Endothelial cell of coronary artery (primary cell): ENCODE measurements around the gene KIF16B. TPM values are rescaled to one million over a fixed set of nuclear protein-coding genes. Genes with fewer than 3 reads are reported as not detected.

Source experiments
- total RNA-seq: library from RNA; depleted of rRNA; stranded (reverse); fragments of >200 nt; gene quantifications from 2 replicates; pipeline ENCODE4 v1.2.3, GENCODE V29; 2014

The KIF16B gene, protein sequence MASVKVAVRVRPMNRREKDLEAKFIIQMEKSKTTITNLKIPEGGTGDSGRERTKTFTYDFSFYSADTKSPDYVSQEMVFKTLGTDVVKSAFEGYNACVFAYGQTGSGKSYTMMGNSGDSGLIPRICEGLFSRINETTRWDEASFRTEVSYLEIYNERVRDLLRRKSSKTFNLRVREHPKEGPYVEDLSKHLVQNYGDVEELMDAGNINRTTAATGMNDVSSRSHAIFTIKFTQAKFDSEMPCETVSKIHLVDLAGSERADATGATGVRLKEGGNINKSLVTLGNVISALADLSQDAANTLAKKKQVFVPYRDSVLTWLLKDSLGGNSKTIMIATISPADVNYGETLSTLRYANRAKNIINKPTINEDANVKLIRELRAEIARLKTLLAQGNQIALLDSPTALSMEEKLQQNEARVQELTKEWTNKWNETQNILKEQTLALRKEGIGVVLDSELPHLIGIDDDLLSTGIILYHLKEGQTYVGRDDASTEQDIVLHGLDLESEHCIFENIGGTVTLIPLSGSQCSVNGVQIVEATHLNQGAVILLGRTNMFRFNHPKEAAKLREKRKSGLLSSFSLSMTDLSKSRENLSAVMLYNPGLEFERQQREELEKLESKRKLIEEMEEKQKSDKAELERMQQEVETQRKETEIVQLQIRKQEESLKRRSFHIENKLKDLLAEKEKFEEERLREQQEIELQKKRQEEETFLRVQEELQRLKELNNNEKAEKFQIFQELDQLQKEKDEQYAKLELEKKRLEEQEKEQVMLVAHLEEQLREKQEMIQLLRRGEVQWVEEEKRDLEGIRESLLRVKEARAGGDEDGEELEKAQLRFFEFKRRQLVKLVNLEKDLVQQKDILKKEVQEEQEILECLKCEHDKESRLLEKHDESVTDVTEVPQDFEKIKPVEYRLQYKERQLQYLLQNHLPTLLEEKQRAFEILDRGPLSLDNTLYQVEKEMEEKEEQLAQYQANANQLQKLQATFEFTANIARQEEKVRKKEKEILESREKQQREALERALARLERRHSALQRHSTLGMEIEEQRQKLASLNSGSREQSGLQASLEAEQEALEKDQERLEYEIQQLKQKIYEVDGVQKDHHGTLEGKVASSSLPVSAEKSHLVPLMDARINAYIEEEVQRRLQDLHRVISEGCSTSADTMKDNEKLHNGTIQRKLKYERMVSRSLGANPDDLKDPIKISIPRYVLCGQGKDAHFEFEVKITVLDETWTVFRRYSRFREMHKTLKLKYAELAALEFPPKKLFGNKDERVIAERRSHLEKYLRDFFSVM (N-terminal part only)
- 6.7 and 8.9 TPM in 2 replicates for total RNA-seq

GRCh38 chr20:16573001-16573965 is at the start of gene KIF16B:
Gene KIF16B, minus strand, starts transcription at chr20:16573448. Its CDS starts 173 bp downstream, at chr20:16573275.

Other genes with a start within 250 kb of the KIF16B start
- 56.6 and 62.8 TPM in 2 replicates for gene SNRPB2, start 156.6 kb upstream of the KIF16B start, total RNA-seq
- gene OTOR, start 174.9 kb upstream of the KIF16B start, total RNA-seq = not detected in 2 replicates